ENCODE measurements around the gene IMP3. TPM values are rescaled to one million over a fixed set of nuclear protein-coding genes. Genes with fewer than 3 reads are reported as not detected.

The IMP3 gene
- 70.4 and 81.4 TPM in 2 replicates for total RNA-seq

GRCh38 chr15:75639709-75640482 is at the start of gene IMP3:
TSS of gene IMP3 (minus strand) at chr15:75640224. CDS start at chr15:75640168, 56 bp downstream.

GRCh38 chr15:75647370-75648155 is 7.5 kb upstream of the IMP3 start, which contains the start of gene SNX33:
TSS of gene SNX33 (plus strand) at chr15:75647912. CDS start at chr15:75649103, 1,191 bp downstream.

GRCh38 chr15:75625542-75626347 is 14.3 kb downstream of the IMP3 start, which contains the start of gene SNUPN:
TSS of gene SNUPN (minus strand) at chr15:75625725. CDS start at chr15:75621051, 4,674 bp downstream.

Other genes starting within 250 kb of the IMP3 start
- gene SIN3A, start 188.5 kb downstream of the IMP3 start, total RNA-seq = 25.5 and 29.3 TPM in 2 replicates
- 27.6 and 34.4 TPM in 2 replicates for gene PTPN9, start 60.9 kb downstream of the IMP3 start, total RNA-seq
- 27.9 and 33.1 TPM in 2 replicates for gene SNUPN, start 14.5 kb downstream of the IMP3 start, total RNA-seq
- gene SNX33, start 7.7 kb upstream of the IMP3 start, total RNA-seq = 52.8 and 55.1 TPM in 2 replicates
- 193 and 328 TPM in 2 replicates for gene CSPG4, start 72.6 kb upstream of the IMP3 start, total RNA-seq
- gene UBE2Q2, start 203.2 kb upstream of the IMP3 start, total RNA-seq = 58.6 and 61.5 TPM in 2 replicates